ENCODE results near the gene TRPM5. TPM values are rescaled to one million over a fixed set of nuclear protein-coding genes. Genes with fewer than 3 reads are reported as not detected.

The TRPM5 gene
- total RNA-seq, 1 donor from 2014 or later, result not detected

GRCh38 chr11:2395211-2395730 is 49.0 kb downstream of the TRPM5 start:
- intact Hi-C loops (cut with micrococcal nuclease), result no loop called here
- Mint-ChIP-seq H3K4me3 (no peak overlapping the region), H3K4me1 (ENCODE audit: low read depth) (peaks cover under 1% of the 10 kb centered on the region), H3K36me3 (ENCODE audit: low read depth) (peaks cover 2% of the 10 kb centered on the region), H3K9me3 (no peaks in the 10 kb centered on the region), H3K27ac (no peak overlapping the region), H3K27me3 (ENCODE audit: insufficient read depth) (no peaks in the 10 kb centered on the region)
- DNase-seq (ENCODE audit: low spot score), result no peak

GRCh38 chr11:2394818-2395105 is 49.6 kb downstream of the TRPM5 start:
- Mint-ChIP-seq H3K4me1 (ENCODE audit: low read depth) (peaks cover 6% of the 10 kb centered on the region), H3K27ac (no peak overlapping the region), H3K36me3 (ENCODE audit: low read depth) (peaks cover 2% of the 10 kb centered on the region), H3K27me3 (ENCODE audit: insufficient read depth) (no peaks in the 10 kb centered on the region), H3K9me3 (no peaks in the 10 kb centered on the region), H3K4me3 (no peak overlapping the region)
- no peak for DNase-seq (ENCODE audit: low spot score)
- intact Hi-C loops (cut with micrococcal nuclease), result no loop called here

Other genes starting within 250 kb of the TRPM5 start
- 0.42 and 0.54 TPM in 2 replicates for gene ASCL2, start 173.9 kb downstream of the TRPM5 start, total RNA-seq
- 2.3 and 2.5 TPM in 2 replicates for gene C11orf21, start 142.6 kb downstream of the TRPM5 start, total RNA-seq
- 2.1 and 2.2 TPM in 2 replicates for gene TSPAN32, start 142.5 kb downstream of the TRPM5 start, total RNA-seq
- gene CD81, start 67.2 kb downstream of the TRPM5 start, total RNA-seq, result 236 and 247 TPM in 2 replicates
- 70.8 and 76.4 TPM in 2 replicates for gene TSSC4, start 43.8 kb downstream of the TRPM5 start, total RNA-seq
- 5.3 and 6.4 TPM in 2 replicates for gene KCNQ1, start 494 bp upstream of the TRPM5 start, total RNA-seq